Astrocyte (in vitro differentiated cells and primary cell): ENCODE data around the gene AOAH. TPM values are rescaled to one million over a fixed set of nuclear protein-coding genes. Genes with fewer than 3 reads are reported as not detected.

ENCODE experiments used
- DNase-seq: peaks from one replicate; pipeline ENCODE4 v3.0.0-alpha.2; 2010; ENCODE audit warnings: low read depth
- FAIRE-seq: peaks from 2 replicates; lab custom pipeline; 2011; peaks lifted over from hg19 to GRCh38; lab: Jason Lieb, UNC
- H2AFZ ChIP-seq: 2 replicates; pipeline ENCODE4 v1.6.0; 2012; ENCODE audit warnings: low read depth, low read length, inconsistent platforms
- H3K27ac ChIP-seq: 2 replicates; pipeline ENCODE4 v1.5.1; 2011; ENCODE audit warnings: low read depth, low read length, inconsistent platforms
- H3K27me3 ChIP-seq: 2 replicates; pipeline ENCODE4 v1.6.0; 2011; ENCODE audit warnings: low read length, inconsistent platforms; ENCODE audit not compliant: insufficient read depth
- H3K36me3 ChIP-seq: 2 replicates; pipeline ENCODE4 v1.5.1; 2011; ENCODE audit warnings: low read length, inconsistent platforms; ENCODE audit not compliant: insufficient read depth
- H3K4me1 ChIP-seq: 2 replicates; pipeline ENCODE4 v1.5.1; 2011; ENCODE audit warnings: low read length, inconsistent platforms; ENCODE audit not compliant: insufficient read depth
- H3K4me2 ChIP-seq: 2 replicates; pipeline ENCODE4 v1.6.0; 2012; ENCODE audit warnings: low read length, inconsistent platforms
- H3K4me3 ChIP-seq: 2 replicates; pipeline ENCODE4 v1.5.1; 2011; ENCODE audit warnings: low read depth, mild to moderate bottlenecking, low read length, inconsistent platforms; ENCODE audit not compliant: insufficient read depth
- H3K79me2 ChIP-seq: 2 replicates; pipeline ENCODE4 v1.6.0; 2012; ENCODE audit warnings: mild to moderate bottlenecking, low read length, inconsistent platforms; ENCODE audit not compliant: insufficient read depth
- H3K9ac ChIP-seq: 2 replicates; pipeline ENCODE4 v1.6.0; 2012; ENCODE audit warnings: mild to moderate bottlenecking, low read length, inconsistent platforms
- H3K9me3 ChIP-seq: 2 replicates; pipeline ENCODE4 v1.5.1; 2012; ENCODE audit warnings: low read depth, mild to moderate bottlenecking, low read length, inconsistent platforms; ENCODE audit not compliant: insufficient read depth
- H4K20me1 ChIP-seq: 2 replicates; pipeline ENCODE4 v1.6.0; 2012; ENCODE audit warnings: low read length, inconsistent platforms; ENCODE audit not compliant: insufficient read depth
- H3K27ac Mint-ChIP-seq: one replicate; pipeline ENCODE4 v1.8.0; 2021; ENCODE audit warnings: mild to moderate bottlenecking, mixed read lengths; ENCODE audit not compliant: unreplicated experiment
- H3K27me3 Mint-ChIP-seq: one replicate; pipeline ENCODE4 v1.8.0; 2021; ENCODE audit warnings: low read depth, mixed read lengths; ENCODE audit not compliant: unreplicated experiment
- H3K36me3 Mint-ChIP-seq: one replicate; pipeline ENCODE4 v1.8.0; 2021; ENCODE audit warnings: low read depth, mixed read lengths; ENCODE audit not compliant: unreplicated experiment
- H3K4me1 Mint-ChIP-seq: one replicate; pipeline ENCODE4 v1.8.0; 2021; ENCODE audit warnings: low read depth, mixed read lengths; ENCODE audit not compliant: unreplicated experiment
- H3K4me3 Mint-ChIP-seq: one replicate; pipeline ENCODE4 v1.8.0; 2021; ENCODE audit warnings: mild to moderate bottlenecking, moderate library complexity, mixed read lengths; ENCODE audit not compliant: unreplicated experiment
- H3K9me3 Mint-ChIP-seq: one replicate; pipeline ENCODE4 v1.8.0; 2021; ENCODE audit warnings: mild to moderate bottlenecking, mixed read lengths; ENCODE audit not compliant: unreplicated experiment
- EZH2 ChIP-seq: IDR thresholded peaks from 2 replicates; pipeline ENCODE4 v1.6.1; 2012; ENCODE audit warnings: mild to moderate bottlenecking, low read length, inconsistent platforms; ENCODE audit not compliant: insufficient read depth
- total RNA-seq: library from RNA; stranded (reverse); gene quantifications from 2 replicates; pipeline ENCODE4 v1.2.1, GENCODE V29; 2021
- TF ChIP-seq, protein P1 (sequence below): IDR thresholded peaks from 2 replicates; pipeline ENCODE4 v1.5.1; 2011; ENCODE audit warnings: low read depth, mild to moderate bottlenecking, inconsistent platforms, low read length, moderate library complexity; ENCODE audit not compliant: insufficient read depth

AOAH gene
- total RNA-seq, 1 donor from 2014 or later: not detected

DNA sequence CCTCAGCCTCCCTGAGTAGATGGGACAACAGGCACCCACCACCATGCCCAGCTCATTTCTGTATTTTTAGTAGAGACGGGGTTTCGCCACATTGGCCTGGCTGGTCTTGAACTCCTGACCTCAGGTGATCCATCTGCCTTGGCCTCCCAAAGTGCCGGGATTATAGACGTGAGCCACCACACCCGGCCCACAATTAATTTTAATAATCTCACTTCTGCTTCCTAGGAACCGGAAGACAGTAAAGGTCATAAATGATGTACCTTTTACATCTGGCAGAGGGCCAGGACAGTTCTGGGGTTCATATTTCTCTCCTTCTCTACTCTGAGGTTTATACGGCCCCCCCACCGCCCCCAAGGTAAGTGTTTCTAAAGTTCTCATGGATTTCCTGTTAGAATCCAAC lies 31.2 kb upstream of the AOAH start:
- Mint-ChIP-seq H3K36me3 (no peaks in the 10 kb centered on the region), H3K4me1 (peaks cover 7% of the 10 kb centered on the region), H3K27ac (no peak overlapping the region), H3K9me3 (peaks cover 2% of the 10 kb centered on the region), H3K4me3 (no peak overlapping the region), H3K27me3 (no peaks in the 10 kb centered on the region)
- H3K79me2 ChIP-seq: no peaks in the 10 kb centered on the region
- no peak for TF ChIP-seq EZH2
- TF ChIP-seq, protein P1, sequence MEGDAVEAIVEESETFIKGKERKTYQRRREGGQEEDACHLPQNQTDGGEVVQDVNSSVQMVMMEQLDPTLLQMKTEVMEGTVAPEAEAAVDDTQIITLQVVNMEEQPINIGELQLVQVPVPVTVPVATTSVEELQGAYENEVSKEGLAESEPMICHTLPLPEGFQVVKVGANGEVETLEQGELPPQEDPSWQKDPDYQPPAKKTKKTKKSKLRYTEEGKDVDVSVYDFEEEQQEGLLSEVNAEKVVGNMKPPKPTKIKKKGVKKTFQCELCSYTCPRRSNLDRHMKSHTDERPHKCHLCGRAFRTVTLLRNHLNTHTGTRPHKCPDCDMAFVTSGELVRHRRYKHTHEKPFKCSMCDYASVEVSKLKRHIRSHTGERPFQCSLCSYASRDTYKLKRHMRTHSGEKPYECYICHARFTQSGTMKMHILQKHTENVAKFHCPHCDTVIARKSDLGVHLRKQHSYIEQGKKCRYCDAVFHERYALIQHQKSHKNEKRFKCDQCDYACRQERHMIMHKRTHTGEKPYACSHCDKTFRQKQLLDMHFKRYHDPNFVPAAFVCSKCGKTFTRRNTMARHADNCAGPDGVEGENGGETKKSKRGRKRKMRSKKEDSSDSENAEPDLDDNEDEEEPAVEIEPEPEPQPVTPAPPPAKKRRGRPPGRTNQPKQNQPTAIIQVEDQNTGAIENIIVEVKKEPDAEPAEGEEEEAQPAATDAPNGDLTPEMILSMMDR: no peak
- H3K36me3 ChIP-seq: no peaks in the 10 kb centered on the region
- FAIRE-seq: no peak
- H3K9me3 ChIP-seq: no peaks in the 10 kb centered on the region
- no peaks in the 10 kb centered on the region for H4K20me1 ChIP-seq
- H3K27ac ChIP-seq: no peak overlapping the region
- DNase-seq: no peak
- H3K4me2 ChIP-seq: no peak overlapping the region
- H3K4me1 ChIP-seq: no peaks in the 10 kb centered on the region
- no peak overlapping the region for H2AFZ ChIP-seq
- H3K27me3 ChIP-seq: no peaks in the 10 kb centered on the region
- no peak overlapping the region for H3K9ac ChIP-seq
- H3K4me3 ChIP-seq: no peak overlapping the region

DNA sequence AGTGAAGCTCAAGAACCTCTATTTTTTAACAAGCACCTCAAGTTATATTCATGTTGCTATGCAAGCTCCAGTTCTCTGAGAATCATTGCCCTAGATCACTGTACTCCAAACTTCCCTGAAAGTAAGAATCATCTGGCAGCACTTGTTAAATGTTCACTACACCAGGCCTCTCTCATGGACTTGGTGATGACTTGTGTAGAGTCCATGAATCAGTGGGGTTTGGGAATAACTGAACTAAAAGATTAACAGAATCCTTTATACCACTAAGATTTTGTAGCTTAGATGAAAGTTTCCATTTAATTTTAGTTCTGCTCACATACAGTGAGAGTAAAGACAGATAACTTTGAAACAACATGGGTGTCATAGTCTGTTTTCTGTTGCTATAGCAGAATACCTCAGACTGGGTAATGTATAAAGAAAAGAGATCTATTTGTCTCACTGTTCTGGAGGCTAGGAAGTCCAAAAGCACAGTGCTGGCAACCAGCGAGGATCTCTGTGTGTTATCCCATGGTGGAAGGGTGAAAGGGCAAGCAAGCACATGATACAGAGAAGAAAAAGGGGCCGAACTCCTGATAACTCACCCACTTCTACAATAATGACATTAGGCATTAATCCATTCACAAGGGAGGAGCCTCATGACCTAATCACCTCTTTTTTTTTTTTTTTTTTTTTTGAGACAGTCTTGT lies 27.9 kb upstream of the AOAH start:
- FAIRE-seq: no peak
- H3K4me1 ChIP-seq: peaks cover 22% of the 10 kb centered on the region
- no peak overlapping the region for H3K4me3 ChIP-seq
- no peak overlapping the region for H2AFZ ChIP-seq
- no peak for DNase-seq
- no peaks in the 10 kb centered on the region for H3K27me3 ChIP-seq
- H3K9me3 ChIP-seq: no peaks in the 10 kb centered on the region
- H3K36me3 ChIP-seq: no peaks in the 10 kb centered on the region
- no peak overlapping the region for H3K27ac Mint-ChIP-seq
- H3K36me3 Mint-ChIP-seq: no peaks in the 10 kb centered on the region
- no peak overlapping the region for H3K4me3 Mint-ChIP-seq
- no peak overlapping the region for H3K27ac ChIP-seq
- H3K79me2 ChIP-seq: no peaks in the 10 kb centered on the region
- peaks cover 36% of the 10 kb centered on the region for H3K4me1 Mint-ChIP-seq
- H3K9me3 Mint-ChIP-seq: peaks cover 3% of the 10 kb centered on the region
- no peaks in the 10 kb centered on the region for H4K20me1 ChIP-seq
- no peak for TF ChIP-seq EZH2
- TF ChIP-seq, protein P1: no peak
- H3K27me3 Mint-ChIP-seq: no peaks in the 10 kb centered on the region
- no peak overlapping the region for H3K9ac ChIP-seq
- no peak overlapping the region for H3K4me2 ChIP-seq

DNA sequence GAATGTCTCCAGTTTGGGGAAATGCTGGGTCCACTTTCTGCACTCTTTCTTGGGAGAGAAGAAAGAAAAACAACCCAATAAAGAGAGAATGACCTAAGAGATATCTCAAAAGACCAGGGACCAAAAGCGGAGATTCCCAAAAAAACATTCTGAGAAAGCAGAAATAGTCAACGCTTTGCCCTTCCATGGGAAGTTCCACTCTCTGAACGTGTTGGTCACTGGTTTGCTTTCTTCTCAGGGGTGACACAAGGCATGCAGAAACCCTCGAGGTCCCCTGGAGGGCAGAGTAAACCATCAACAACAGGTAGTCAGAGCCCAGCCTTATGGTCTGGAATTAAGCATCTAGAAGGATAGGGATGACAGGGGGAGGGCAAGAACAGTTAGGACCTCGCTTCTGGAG lies 26.2 kb upstream of the AOAH start:
- Histone ChIP-seq H3K4me3 (no peak overlapping the region), H3K4me1 (peaks cover 33% of the 10 kb centered on the region), H3K9ac (no peak overlapping the region), H3K36me3 (no peaks in the 10 kb centered on the region), H2AFZ (no peak overlapping the region), H3K79me2 (no peaks in the 10 kb centered on the region), H3K27ac (no peak overlapping the region), H3K9me3 (no peaks in the 10 kb centered on the region), H3K4me2 (no peak overlapping the region), H4K20me1 (no peaks in the 10 kb centered on the region), H3K27me3 (no peaks in the 10 kb centered on the region)
- FAIRE-seq (no peak), DNase-seq (no peak)
- Mint-ChIP-seq H3K27me3 (no peaks in the 10 kb centered on the region), H3K9me3 (peaks cover 3% of the 10 kb centered on the region), H3K4me3 (no peak overlapping the region), H3K36me3 (no peaks in the 10 kb centered on the region), H3K27ac (peak overlapping the region; percentile 97), H3K4me1 (peaks cover 44% of the 10 kb centered on the region)
- no peak for TF ChIP-seq EZH2
- TF ChIP-seq, protein P1: no peak
